Gastrocnemius medialis (tissue), 4 donors: ENCODE measurements around the gene TTLL3.

Source experiments
- POLR2A ChIP-seq, 2 donors: fragments of 450-650 bp; IDR thresholded peaks; one replicate each; pipeline ENCODE4 v1.6.1; 2017; ENCODE audit warnings: antibody characterized with exemption in 2 of 2, mild to moderate bottlenecking in 2 of 2, moderate library complexity in 2 of 2
- TF ChIP-seq, protein P1 (sequence below), 5 experiments: fragments of 450-650 bp in 3 of 5; fragments of 200-600 bp in 2 of 5; sonication (generic) in 2 of 5; IDR thresholded peaks in 4 of 5; conservative IDR thresholded peaks in 1 of 5; 1 replicate in 4 of 5; 2 replicates in 1 of 5; pipeline ENCODE4 v1.5.1; 2016 to 2019; ENCODE audit warnings: antibody characterized with exemption in 5 of 5, mild to moderate bottlenecking in 3 of 5, moderate library complexity in 3 of 5

DNA sequence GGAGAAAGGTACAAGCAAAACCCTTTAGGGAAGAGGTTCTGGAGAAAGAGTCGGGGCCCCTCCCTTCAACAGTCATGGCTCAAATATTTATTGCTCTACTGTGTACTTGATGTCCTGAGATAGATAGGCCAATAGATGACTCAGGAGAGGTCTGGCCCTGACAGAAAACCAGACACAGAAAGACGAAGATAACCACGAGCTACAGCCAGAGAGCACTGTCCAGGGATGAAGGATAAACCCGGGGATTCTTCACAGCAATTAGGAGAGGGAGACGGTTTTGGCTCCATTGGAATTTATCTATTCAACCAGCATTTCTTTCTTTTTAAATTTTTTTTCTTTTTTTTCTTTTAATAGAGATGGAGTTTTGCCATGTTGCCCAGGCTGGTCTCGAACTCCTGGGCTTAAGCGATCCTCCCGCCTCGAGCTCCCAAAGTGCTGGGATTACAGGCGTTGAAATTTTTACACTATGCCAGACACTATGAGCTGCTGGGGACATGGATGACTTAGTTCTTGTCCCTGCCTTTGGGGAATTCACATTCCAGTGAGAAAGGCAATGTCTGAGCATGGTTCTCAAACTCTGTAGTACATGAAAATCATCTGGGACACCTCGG, 74.6 kb downstream of the TTLL3 start:
- TF ChIP-seq, protein P1, sequence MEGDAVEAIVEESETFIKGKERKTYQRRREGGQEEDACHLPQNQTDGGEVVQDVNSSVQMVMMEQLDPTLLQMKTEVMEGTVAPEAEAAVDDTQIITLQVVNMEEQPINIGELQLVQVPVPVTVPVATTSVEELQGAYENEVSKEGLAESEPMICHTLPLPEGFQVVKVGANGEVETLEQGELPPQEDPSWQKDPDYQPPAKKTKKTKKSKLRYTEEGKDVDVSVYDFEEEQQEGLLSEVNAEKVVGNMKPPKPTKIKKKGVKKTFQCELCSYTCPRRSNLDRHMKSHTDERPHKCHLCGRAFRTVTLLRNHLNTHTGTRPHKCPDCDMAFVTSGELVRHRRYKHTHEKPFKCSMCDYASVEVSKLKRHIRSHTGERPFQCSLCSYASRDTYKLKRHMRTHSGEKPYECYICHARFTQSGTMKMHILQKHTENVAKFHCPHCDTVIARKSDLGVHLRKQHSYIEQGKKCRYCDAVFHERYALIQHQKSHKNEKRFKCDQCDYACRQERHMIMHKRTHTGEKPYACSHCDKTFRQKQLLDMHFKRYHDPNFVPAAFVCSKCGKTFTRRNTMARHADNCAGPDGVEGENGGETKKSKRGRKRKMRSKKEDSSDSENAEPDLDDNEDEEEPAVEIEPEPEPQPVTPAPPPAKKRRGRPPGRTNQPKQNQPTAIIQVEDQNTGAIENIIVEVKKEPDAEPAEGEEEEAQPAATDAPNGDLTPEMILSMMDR (IDR thresholded peaks at IDR 0.05 in 4 of 5, conservative IDR thresholded peaks at IDR 0.05 in 1 of 5): no peak
- TF ChIP-seq POLR2A (IDR thresholded peaks at IDR 0.05): no peak
